T47D (cell line): ENCODE data around the gene CABLES2.
A peak's percentile ranks its signal among the peaks of the same experiment; 100 is the strongest.

Experiments used
- DNase-seq, 2 experiments: peaks; one replicate each; pipeline versions ENCODE4 v3.0.0 to v3.0.0-alpha.2; 2011 to 2012; ENCODE audit warnings: low read depth in 1 of 2, low spot score in 1 of 2
- JUND ChIP-seq: IDR thresholded peaks from 2 replicates; pipeline ENCODE4 v1.6.1; 2012; ENCODE audit warnings: low read depth
- in situ Hi-C: cut with HindIII; loops from 2 replicates; pipeline ENCODE4 v1.10.0; 2016; ENCODE audit warnings: low sequenced_read_pairs, low pct_unique_long_range_greater_than_20kb

The CABLES2 gene

GRCh38 chr20:62371588-62372041 lies 35.5 kb downstream of the CABLES2 start:
- no peak for TF ChIP-seq JUND
- DNase-seq: no peak
- in situ Hi-C loops: no loop called here

- DNase-seq: no peak
Observed at GRCh38 chr20:62370807-62371587, 36.1 kb downstream of the CABLES2 start.

GRCh38 chr20:62370115-62370806 lies 36.8 kb downstream of the CABLES2 start:
- no peak for TF ChIP-seq JUND
- DNase-seq: peak in 1 of 2 experiments; percentile 71
- in situ Hi-C loops: no loop called here

More at GRCh38 chr20:62370807-62371587, 36.1 kb downstream of the CABLES2 start:
- TF ChIP-seq JUND: no peak
- in situ Hi-C loops: no loop called here

GRCh38 chr20:62369815-62370114 lies 37.3 kb downstream of the CABLES2 start:
- TF ChIP-seq JUND: no peak
- in situ Hi-C loops: no loop called here
- DNase-seq: no peak

- in situ Hi-C loops: no loop called here
- DNase-seq: peak in 1 of 2 experiments; percentile 74
- no peak for TF ChIP-seq JUND
Observed at GRCh38 chr20:62368976-62369814, 37.9 kb downstream of the CABLES2 start.

- no peak for TF ChIP-seq JUND
- in situ Hi-C loops: no loop called here
- DNase-seq: peak; percentile 90 to 91
Observed at GRCh38 chr20:62368392-62368975, 38.6 kb downstream of the CABLES2 start.

GRCh38 chr20:62367633-62368391 lies 39.3 kb downstream of the CABLES2 start:
- peak in 1 of 2 experiments; percentile 75 for DNase-seq
- in situ Hi-C loops: no loop called here
- TF ChIP-seq JUND: no peak

GRCh38 chr20:62367136-62367632 lies 39.9 kb downstream of the CABLES2 start, which contains the start of gene LAMA5:
Gene LAMA5, minus strand, starts transcription at chr20:62367312. Its CDS starts 67 bp downstream, at chr20:62367245.
- in situ Hi-C loops: no loop called here
- no peak for TF ChIP-seq JUND
- DNase-seq: peak; percentile 86 to 88

- TF ChIP-seq JUND: no peak
- peak; percentile 83 to 90 for DNase-seq
- in situ Hi-C loops: no loop called here
Observed at GRCh38 chr20:62366370-62367135, 40.5 kb downstream of the CABLES2 start.

- TF ChIP-seq JUND: no peak
- DNase-seq: peak; percentile 84 to 97
Observed at GRCh38 chr20:62365814-62366369, 41.2 kb downstream of the CABLES2 start.

More at GRCh38 chr20:62365814-62366369, 41.2 kb downstream of the CABLES2 start:
- in situ Hi-C loops: no loop called here
